ENCODE measurements around the gene HSD11B2. TPM values are rescaled to one million over a fixed set of nuclear protein-coding genes. Genes with fewer than 3 reads are reported as not detected.
A peak's percentile ranks its signal among the peaks of the same experiment; 100 is the strongest.

HSD11B2 gene
- total RNA-seq, 1 experiment from 2014 or later = 2.4 TPM

DNA sequence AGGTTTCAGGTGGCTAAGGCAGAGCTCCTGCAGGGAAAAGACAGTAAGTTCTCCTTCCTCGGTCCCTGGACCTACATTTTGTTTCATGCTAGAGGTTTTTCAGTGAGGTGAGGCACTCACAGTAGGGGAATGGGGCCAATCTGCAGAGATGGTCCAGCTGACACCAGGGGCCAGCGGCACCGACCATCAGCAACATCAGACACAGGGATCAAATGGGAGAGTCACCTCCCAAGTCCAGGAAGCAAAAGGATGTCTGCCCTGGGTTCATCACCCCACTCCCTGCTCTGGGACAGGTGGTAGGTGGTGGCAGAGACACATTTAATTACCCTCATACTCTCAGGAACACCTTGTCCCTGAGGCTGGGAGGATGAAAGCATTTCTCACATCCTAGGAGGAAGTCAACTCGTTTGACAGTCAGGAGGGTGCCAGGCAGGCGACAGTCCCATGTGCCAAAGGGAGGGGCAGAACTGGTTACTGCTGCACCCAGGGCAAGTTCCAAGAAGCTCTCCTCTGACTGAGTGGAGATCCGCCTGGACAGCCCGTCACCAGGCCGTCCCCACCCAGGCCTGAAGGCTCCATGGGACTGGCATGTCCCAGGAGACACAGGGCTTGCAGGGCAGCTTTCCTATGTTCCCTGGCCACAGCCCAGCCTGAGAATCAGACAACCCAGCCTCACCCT, 30.8 kb downstream of the HSD11B2 start:
- Histone ChIP-seq H3K9me3 (ENCODE audit: low read length) (no peaks in the 10 kb centered on the region), H3K27me3 (ENCODE audit: low read length) (no peaks in the 10 kb centered on the region), H3K4me1 (ENCODE audit: insufficient read depth, low read length) (peaks cover 5% of the 10 kb centered on the region), H3K36me3 (ENCODE audit: low read depth, low read length) (no peaks in the 10 kb centered on the region), H4K20me1 (ENCODE audit: low read length) (peaks cover 6% of the 10 kb centered on the region; the same call in 1 of the 2 replicates), H3K9me2 (replicated peaks; ENCODE audit: low read length) (no peaks in the 10 kb centered on the region), H3K4me2 (ENCODE audit: low read length) (no peak overlapping the region), H3K79me2 (ENCODE audit: low read length) (peaks cover 27% of the 10 kb centered on the region), H3K4me3 (ENCODE audit: low read length) (no peak overlapping the region), H2AFZ (ENCODE audit: low read length) (no peak overlapping the region), H3K27ac (ENCODE audit: low read length) (no peak overlapping the region), H3F3A (ENCODE audit: low read length, unreplicated experiment) (no peaks in the 10 kb centered on the region), H3K9ac (ENCODE audit: low read length) (no peak overlapping the region)
- TF ChIP-seq, protein P1, sequence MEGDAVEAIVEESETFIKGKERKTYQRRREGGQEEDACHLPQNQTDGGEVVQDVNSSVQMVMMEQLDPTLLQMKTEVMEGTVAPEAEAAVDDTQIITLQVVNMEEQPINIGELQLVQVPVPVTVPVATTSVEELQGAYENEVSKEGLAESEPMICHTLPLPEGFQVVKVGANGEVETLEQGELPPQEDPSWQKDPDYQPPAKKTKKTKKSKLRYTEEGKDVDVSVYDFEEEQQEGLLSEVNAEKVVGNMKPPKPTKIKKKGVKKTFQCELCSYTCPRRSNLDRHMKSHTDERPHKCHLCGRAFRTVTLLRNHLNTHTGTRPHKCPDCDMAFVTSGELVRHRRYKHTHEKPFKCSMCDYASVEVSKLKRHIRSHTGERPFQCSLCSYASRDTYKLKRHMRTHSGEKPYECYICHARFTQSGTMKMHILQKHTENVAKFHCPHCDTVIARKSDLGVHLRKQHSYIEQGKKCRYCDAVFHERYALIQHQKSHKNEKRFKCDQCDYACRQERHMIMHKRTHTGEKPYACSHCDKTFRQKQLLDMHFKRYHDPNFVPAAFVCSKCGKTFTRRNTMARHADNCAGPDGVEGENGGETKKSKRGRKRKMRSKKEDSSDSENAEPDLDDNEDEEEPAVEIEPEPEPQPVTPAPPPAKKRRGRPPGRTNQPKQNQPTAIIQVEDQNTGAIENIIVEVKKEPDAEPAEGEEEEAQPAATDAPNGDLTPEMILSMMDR (conservative IDR thresholded peaks at IDR 0.05; ENCODE audit: low read depth, low read length) = no peak
- TF ChIP-seq EZH2 (IDR thresholded peaks at IDR 0.05; ENCODE audit: low read length, unreplicated experiment) = no peak
- TF ChIP-seq EZH2phosphoT487 (IDR thresholded peaks at IDR 0.05; ENCODE audit: borderline replicate concordance, low read length) = no peak
- DNase-seq = no peak
- CTCF ChIA-PET = no interaction called here
- POLR2A ChIA-PET (ENCODE audit: unreplicated experiment) = no interaction called here
- BruUV-seq (replicated peaks) = no TSS peak
- intact Hi-C loops (cut with micrococcal nuclease) = no loop called here
- ATAC-seq = no peak

DNA sequence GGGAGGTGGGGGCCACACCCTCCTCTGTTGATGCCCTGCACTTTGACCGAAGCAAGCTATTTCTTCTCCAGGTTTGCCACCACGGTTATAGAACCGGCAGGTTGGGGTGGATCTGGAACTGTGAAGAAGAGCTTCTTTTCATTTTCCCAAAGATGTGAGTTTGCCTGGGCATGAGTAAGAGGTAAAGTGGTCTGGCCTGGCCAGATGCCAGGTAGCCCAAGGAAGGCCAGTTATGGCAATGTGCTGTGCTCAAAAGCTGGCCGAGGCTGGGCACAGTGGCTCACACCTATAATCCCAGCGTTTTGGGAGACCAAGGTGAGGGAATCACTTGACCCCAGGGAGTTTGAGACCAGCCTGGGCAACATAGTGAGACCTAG, 31.3 kb downstream of the HSD11B2 start:
- no peak overlapping the region for H3K9ac ChIP-seq (ENCODE audit: low read length)
- H3F3A ChIP-seq (ENCODE audit: low read length, unreplicated experiment) = no peaks in the 10 kb centered on the region
- no peak overlapping the region for H2AFZ ChIP-seq (ENCODE audit: low read length)
- no peaks in the 10 kb centered on the region for H3K9me2 ChIP-seq (replicated peaks; ENCODE audit: low read length)
- no peaks in the 10 kb centered on the region for H3K27me3 ChIP-seq (ENCODE audit: low read length)
- peaks cover 6% of the 10 kb centered on the region; the same call in 1 of the 2 replicates for H4K20me1 ChIP-seq (ENCODE audit: low read length)
- ChIA-PET CTCF (no interaction called here), POLR2A (ENCODE audit: unreplicated experiment) (no interaction called here)
- TF ChIP-seq EZH2phosphoT487 (IDR thresholded peaks at IDR 0.05; ENCODE audit: borderline replicate concordance, low read length) = no peak
- TF ChIP-seq EZH2 (IDR thresholded peaks at IDR 0.05; ENCODE audit: low read length, unreplicated experiment) = no peak
- TF ChIP-seq, protein P1 (conservative IDR thresholded peaks at IDR 0.05; ENCODE audit: low read depth, low read length) = no peak
- no peaks in the 10 kb centered on the region for H3K36me3 ChIP-seq (ENCODE audit: low read depth, low read length)
- BruUV-seq (replicated peaks) = no TSS peak
- intact Hi-C loops (cut with micrococcal nuclease) = no loop called here
- no peak overlapping the region for H3K4me2 ChIP-seq (ENCODE audit: low read length)
- peaks cover 5% of the 10 kb centered on the region for H3K4me1 ChIP-seq (ENCODE audit: insufficient read depth, low read length)
- no peak for ATAC-seq
- peaks cover 27% of the 10 kb centered on the region for H3K79me2 ChIP-seq (ENCODE audit: low read length)
- no peak for DNase-seq
- no peak overlapping the region for H3K27ac ChIP-seq (ENCODE audit: low read length)
- H3K4me3 ChIP-seq (ENCODE audit: low read length) = no peak overlapping the region
- no peaks in the 10 kb centered on the region for H3K9me3 ChIP-seq (ENCODE audit: low read length)

DNA sequence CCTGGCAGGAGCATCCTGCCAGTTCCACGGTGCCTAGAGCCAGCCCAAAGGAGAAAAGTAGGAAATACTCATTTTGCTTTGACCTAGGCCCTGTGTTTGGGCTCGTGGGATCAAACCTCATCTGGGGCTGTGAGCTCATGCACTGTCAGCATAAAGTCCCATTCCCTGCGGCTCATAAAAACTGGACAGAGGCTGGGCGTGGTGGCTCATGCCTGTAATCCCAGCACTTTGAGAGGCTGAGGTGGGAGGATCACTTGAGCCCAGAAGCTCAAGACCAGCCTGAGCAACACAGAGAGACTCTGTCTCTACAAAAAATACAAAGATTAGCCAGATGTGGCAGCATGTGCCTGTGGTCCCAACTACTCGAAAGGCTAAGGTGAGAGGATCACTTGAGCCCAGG, 32.1 kb downstream of the HSD11B2 start:
- DNase-seq (no peak), ATAC-seq (0 out of 2 replicates have a peak, but pooled peaks have one; percentile 17)
- no peaks in the 10 kb centered on the region for H3K27me3 ChIP-seq (ENCODE audit: low read length)
- peaks cover 6% of the 10 kb centered on the region; the same call in 1 of the 2 replicates for H4K20me1 ChIP-seq (ENCODE audit: low read length)
- POLR2A ChIA-PET (ENCODE audit: unreplicated experiment) = no interaction called here
- H3K4me3 ChIP-seq (ENCODE audit: low read length) = no peak overlapping the region
- H3K36me3 ChIP-seq (ENCODE audit: low read depth, low read length) = no peaks in the 10 kb centered on the region
- TF ChIP-seq, protein P1 (conservative IDR thresholded peaks at IDR 0.05; ENCODE audit: low read depth, low read length) = no peak
- no peak for TF ChIP-seq EZH2 (IDR thresholded peaks at IDR 0.05; ENCODE audit: low read length, unreplicated experiment)
- no peak for TF ChIP-seq EZH2phosphoT487 (IDR thresholded peaks at IDR 0.05; ENCODE audit: borderline replicate concordance, low read length)
- CTCF ChIA-PET = no interaction called here
- H3K27ac ChIP-seq (ENCODE audit: low read length) = no peak overlapping the region
- H3K4me1 ChIP-seq (ENCODE audit: insufficient read depth, low read length) = peaks cover 5% of the 10 kb centered on the region
- H3F3A ChIP-seq (ENCODE audit: low read length, unreplicated experiment) = no peaks in the 10 kb centered on the region
- BruUV-seq (replicated peaks) = no TSS peak
- intact Hi-C loops (cut with micrococcal nuclease) = no loop called here
- H3K79me2 ChIP-seq (ENCODE audit: low read length) = peaks cover 27% of the 10 kb centered on the region
- no peak overlapping the region for H2AFZ ChIP-seq (ENCODE audit: low read length)
- no peaks in the 10 kb centered on the region for H3K9me3 ChIP-seq (ENCODE audit: low read length)
- no peak overlapping the region for H3K9ac ChIP-seq (ENCODE audit: low read length)
- H3K9me2 ChIP-seq (replicated peaks; ENCODE audit: low read length) = no peaks in the 10 kb centered on the region
- no peak overlapping the region for H3K4me2 ChIP-seq (ENCODE audit: low read length)
